Activated CD4-positive, CD25-positive, alpha-beta regulatory T cell treated with anti-CD3 and anti-CD28 coated beads, Interleukin-2, amount 50 U/mL, for 24 hours (primary cell): Measurements from ENCODE around the gene ZNF33A.
A peak's percentile ranks its signal among the peaks of the same experiment; 100 is the strongest.
"Not testable (repeated sequence)": the region's sequence is repeated elsewhere in the genome, so short reads cannot be mapped to it uniquely, and the experiment has no call there.

ENCODE experiments used
- ATAC-seq, 2 donors: fragments of 150-1000 bp; cut with Tn5 transposase; one replicate each; pipeline ENCODE4 v1.10.0; 2021; ENCODE audit warnings: mild to moderate bottlenecking in 1 of 2, moderate library complexity in 1 of 2

Gene ZNF33A

GRCh38 chr10:38010119-38010903, at the start of gene ZNF33A:
Gene ZNF33A, plus strand, starts transcription at chr10:38010675. Its CDS starts 1,667 bp downstream, at chr10:38012342.
- ATAC-seq: peak; percentile 86 to 89

GRCh38 chr10:37965006-37965405, 45.5 kb upstream of the ZNF33A start:
- ATAC-seq: no peak

- ATAC-seq: no peak
Observed at GRCh38 chr10:37972396-37972795, 38.1 kb upstream of the ZNF33A start.

- ATAC-seq: no peak
Observed at GRCh38 chr10:37975401-37975991, 35.0 kb upstream of the ZNF33A start.

- ATAC-seq: peak; percentile 94 to 95
Observed at GRCh38 chr10:37976091-37976879, 34.2 kb upstream of the ZNF33A start, which contains the start of gene ZNF25. Gene ZNF25, minus strand, starts transcription at chr10:37976647. Its CDS starts 4,925 bp downstream, at chr10:37971722.

- ATAC-seq: no peak
Observed at GRCh38 chr10:37976880-37977203, 33.6 kb upstream of the ZNF33A start.

- ATAC-seq: no peak
Observed at GRCh38 chr10:37991655-37992054, 18.8 kb upstream of the ZNF33A start.

- no peak for ATAC-seq
Observed at GRCh38 chr10:37992083-37992482, 18.4 kb upstream of the ZNF33A start.

- ATAC-seq: not testable (repeated sequence)
Observed at GRCh38 chr10:37998920-37999319, 11.6 kb upstream of the ZNF33A start.

- not testable (repeated sequence) for ATAC-seq
Observed at GRCh38 chr10:38000474-38000873, 10.0 kb upstream of the ZNF33A start.

- no peak for ATAC-seq
Observed at GRCh38 chr10:38003026-38003425, 7.4 kb upstream of the ZNF33A start.

GRCh38 chr10:38003588-38003987, 6.9 kb upstream of the ZNF33A start:
- ATAC-seq: no peak

GRCh38 chr10:38007551-38007950, 2.9 kb upstream of the ZNF33A start:
- ATAC-seq: no peak

- ATAC-seq: no peak
Observed at GRCh38 chr10:38007991-38008390, 2.5 kb upstream of the ZNF33A start.

GRCh38 chr10:38016354-38016753, 5.9 kb downstream of the ZNF33A start:
- no peak for ATAC-seq

- ATAC-seq: not testable (repeated sequence)
Observed at GRCh38 chr10:38019124-38019523, 8.6 kb downstream of the ZNF33A start.

- peak; percentile 58 for ATAC-seq
Observed at GRCh38 chr10:38025283-38025682, 14.8 kb downstream of the ZNF33A start.

GRCh38 chr10:38027986-38028385, 17.5 kb downstream of the ZNF33A start:
- no peak for ATAC-seq

- ATAC-seq: no peak
Observed at GRCh38 chr10:38032886-38033285, 22.4 kb downstream of the ZNF33A start.

GRCh38 chr10:38038107-38038931, 27.8 kb downstream of the ZNF33A start:
- ATAC-seq: peak; percentile 81 to 91

- peak in 1 of 2 donors; percentile 38 for ATAC-seq
Observed at GRCh38 chr10:38038932-38039245, 28.4 kb downstream of the ZNF33A start.

- ATAC-seq: peak in 1 of 2 donors; percentile 24
Observed at GRCh38 chr10:38043516-38043915, 33.0 kb downstream of the ZNF33A start.

GRCh38 chr10:38045129-38045528, 34.7 kb downstream of the ZNF33A start:
- no peak for ATAC-seq
